NK-92 (cell line): ENCODE data around the gene PIP5K1A.
"Not testable (repeated sequence)": the region's sequence is repeated elsewhere in the genome, so short reads cannot be mapped to it uniquely, and the experiment has no call there.

Experiments used
- DNase-seq: peaks from one replicate; lab custom pipeline; 2025; ENCODE audit not compliant: unreplicated experiment; lab: John Stamatoyannopoulos, UW

The PIP5K1A gene, protein sequence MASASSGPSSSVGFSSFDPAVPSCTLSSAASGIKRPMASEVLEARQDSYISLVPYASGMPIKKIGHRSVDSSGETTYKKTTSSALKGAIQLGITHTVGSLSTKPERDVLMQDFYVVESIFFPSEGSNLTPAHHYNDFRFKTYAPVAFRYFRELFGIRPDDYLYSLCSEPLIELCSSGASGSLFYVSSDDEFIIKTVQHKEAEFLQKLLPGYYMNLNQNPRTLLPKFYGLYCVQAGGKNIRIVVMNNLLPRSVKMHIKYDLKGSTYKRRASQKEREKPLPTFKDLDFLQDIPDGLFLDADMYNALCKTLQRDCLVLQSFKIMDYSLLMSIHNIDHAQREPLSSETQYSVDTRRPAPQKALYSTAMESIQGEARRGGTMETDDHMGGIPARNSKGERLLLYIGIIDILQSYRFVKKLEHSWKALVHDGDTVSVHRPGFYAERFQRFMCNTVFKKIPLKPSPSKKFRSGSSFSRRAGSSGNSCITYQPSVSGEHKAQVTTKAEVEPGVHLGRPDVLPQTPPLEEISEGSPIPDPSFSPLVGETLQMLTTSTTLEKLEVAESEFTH

DNA sequence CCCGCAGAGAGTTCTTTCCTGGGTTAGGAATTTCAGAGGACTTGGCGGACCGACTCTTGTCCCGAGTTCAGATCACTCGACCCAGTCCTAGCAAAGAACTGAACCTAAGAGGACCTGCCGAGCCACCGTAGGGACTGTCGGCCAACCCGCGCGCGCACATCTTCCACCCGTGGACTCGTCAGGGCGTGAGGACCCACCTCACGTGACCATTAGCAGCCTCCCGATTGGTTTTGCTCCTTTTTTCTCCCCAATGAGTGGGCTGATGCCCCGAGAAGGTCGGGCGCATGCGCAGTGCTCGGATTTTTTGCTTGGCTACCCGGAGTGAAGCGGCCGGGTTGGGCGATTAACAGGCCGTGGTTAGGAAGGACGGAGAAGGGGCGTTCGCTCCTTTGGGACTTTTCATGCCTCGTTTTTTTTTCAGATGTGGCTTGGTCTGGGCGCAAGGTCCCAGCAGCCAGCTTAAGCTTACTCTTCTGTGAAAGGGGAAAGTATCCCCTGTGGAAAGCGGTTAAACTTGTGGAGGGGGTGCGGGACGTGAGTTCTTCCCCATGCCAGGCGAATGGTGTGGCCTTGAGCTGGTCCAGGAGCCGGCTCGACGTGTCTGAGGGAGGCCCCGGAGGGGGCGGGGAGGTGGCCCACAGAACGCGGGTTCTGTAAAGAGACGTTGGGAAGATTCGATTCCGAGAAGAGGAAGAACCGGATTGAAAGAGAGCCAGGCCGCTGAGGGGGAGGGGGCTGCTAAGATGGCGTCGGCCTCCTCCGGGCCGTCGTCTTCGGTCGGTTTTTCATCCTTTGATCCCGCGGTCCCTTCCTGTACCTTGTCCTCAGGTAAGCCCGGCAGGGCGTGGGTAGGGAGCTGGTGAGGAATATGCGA lies at the start of gene PIP5K1A:
Gene PIP5K1A, plus strand, starts transcription at position 299 of the 874 bp plus-strand sequence. Its CDS starts 445 bp downstream, at position 744.
- peak; percentile 95 for DNase-seq

DNA sequence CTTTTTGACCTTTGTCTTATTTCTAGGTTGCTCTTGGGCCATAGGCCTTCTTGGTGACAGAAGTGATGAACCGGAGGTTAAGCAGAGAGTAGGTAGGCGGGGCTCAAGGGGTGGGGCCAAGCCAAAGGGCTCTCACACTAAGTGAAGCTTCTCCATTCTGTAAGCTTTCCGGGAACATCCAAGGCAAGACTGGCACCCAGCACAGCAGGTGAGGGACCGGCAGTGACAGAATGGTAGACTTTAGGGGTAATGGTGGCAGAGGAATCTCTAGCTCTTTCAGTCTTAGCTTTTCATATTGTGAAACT lies 41.9 kb upstream of the PIP5K1A start, which contains the start of gene TNFAIP8L2:
Gene TNFAIP8L2, plus strand, starts transcription at position 135 of the 305 bp plus-strand sequence. CDS start 2,049 bp downstream, outside the sequence.
- DNase-seq: no peak

DNA sequence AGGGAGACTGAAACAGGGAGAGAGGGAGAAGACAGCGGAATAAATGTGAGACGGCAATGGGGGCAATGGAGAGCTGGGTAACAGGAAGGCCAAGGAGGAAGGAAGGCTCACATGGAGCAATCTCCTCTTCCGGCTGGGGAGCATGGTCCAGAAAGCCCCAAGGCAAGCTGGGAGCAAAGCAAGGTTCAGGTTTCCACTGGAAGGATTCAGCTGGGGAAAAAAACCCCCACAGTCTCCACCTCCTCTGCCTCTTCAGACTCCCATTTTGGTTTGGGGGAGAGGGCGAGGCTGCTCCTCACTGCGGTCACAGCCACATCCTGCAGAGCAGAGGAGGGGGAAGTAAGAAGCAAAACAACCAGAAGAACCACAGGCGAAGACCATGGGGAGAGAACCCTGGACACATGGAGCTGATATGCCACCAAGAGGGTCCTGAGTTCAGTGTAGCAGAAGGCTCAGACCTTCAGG lies 41.3 kb upstream of the PIP5K1A start:
- DNase-seq: no peak

DNA sequence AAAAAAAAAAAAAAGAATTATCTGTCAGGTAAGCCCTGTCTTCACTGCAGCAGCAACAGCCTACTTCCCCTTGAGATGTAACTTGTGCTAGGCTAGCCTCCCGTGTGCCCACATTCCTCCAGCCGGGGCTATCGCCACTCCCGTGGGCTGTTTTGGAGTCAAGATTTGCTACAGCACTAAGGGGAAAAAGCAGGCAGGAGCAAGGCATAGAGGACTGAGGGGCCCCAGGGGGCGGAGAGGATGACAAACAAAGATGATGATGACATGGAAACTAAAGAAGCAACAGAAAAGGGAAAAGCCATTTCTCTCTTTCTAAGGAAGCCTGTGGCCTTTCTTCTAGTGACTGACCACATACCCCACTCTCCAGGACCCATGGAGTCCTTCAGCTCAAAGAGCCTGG lies 40.0 kb upstream of the PIP5K1A start:
- no peak for DNase-seq

DNA sequence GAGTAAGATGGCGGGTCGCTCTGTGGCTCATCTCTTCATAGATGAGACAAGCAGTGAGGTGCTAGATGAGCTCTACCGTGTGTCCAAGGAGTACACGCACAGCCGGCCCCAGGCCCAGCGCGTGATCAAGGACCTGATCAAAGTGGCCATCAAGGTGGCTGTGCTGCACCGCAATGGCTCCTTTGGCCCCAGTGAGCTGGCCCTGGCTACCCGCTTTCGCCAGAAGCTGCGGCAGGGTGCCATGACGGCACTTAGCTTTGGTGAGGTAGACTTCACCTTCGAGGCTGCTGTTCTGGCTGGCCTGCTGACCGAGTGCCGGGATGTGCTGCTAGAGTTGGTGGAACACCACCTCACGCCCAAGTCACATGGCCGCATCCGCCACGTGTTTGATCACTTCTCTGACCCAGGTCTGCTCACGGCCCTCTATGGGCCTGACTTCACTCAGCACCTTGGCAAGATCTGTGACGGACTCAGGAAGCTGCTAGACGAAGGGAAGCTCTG lies 39.6 kb upstream of the PIP5K1A start:
- DNase-seq: no peak

DNA sequence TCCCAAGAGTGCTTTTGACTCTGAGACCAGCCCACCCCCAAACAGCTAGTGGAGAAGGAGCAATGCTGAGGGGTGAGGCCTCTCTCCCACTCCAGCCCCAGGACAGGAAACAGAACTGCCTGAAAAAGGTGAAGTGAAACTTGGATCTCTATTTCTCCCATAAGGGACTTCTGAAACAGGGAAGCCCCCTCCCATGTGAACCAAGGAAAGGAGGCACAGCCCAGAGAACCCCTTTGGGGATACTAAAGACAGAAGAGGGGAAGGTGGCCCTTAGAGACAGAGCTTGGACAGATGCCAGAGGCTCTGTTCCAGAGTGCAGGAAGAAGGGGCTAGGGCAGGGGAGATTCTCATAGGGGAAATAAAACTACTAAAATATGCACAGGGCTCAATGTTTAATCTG lies 39.0 kb upstream of the PIP5K1A start:
- DNase-seq: no peak

DNA sequence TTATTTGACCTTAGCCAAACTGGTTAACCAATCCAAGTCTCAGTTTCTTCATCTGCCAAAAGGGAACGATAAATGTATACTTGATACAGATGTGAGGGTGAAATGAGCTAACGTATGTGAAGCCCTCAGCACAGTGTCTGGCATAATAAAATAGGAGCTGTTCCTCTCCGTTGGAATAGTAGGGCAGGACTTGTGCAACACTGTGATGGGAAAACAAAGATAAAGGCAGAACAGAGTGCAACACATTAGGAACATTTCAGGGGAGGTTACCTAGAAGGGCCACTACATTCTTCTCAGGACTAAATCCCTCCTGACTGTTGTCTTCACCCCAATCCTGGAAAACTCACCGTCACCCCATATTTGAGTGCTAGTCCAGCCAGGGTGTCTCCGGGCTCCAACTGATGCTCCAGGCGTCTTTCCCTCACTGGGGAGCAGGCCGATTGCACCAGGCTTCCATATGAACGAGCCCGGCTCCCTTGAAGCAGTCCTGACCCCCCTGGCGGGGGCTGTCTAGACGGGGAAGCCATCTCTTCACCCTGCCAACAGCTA lies 33.5 kb upstream of the PIP5K1A start:
- no peak for DNase-seq

DNA sequence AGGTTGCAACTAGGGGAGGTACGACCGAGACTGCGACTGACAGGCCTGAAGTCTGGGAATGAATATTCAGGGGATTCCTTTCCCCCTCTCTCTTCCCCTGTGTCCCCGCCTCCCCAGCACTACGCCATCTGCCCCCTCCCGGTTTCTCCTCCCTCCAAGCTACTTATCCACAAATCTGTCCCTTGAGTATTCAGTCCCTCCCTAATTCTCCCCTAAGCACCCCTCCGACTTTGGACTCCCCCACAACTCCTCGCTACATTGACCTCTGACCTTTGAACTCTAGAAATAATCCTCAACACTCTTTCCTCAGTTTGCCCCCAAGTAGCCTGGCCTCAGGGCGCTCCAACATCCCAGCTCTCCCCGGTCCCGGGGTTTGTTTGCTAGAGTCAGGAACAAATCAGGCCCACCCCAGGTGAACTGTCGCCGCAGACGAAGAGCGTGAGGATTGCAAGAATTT lies 33.0 kb upstream of the PIP5K1A start:
- no peak for DNase-seq

DNA sequence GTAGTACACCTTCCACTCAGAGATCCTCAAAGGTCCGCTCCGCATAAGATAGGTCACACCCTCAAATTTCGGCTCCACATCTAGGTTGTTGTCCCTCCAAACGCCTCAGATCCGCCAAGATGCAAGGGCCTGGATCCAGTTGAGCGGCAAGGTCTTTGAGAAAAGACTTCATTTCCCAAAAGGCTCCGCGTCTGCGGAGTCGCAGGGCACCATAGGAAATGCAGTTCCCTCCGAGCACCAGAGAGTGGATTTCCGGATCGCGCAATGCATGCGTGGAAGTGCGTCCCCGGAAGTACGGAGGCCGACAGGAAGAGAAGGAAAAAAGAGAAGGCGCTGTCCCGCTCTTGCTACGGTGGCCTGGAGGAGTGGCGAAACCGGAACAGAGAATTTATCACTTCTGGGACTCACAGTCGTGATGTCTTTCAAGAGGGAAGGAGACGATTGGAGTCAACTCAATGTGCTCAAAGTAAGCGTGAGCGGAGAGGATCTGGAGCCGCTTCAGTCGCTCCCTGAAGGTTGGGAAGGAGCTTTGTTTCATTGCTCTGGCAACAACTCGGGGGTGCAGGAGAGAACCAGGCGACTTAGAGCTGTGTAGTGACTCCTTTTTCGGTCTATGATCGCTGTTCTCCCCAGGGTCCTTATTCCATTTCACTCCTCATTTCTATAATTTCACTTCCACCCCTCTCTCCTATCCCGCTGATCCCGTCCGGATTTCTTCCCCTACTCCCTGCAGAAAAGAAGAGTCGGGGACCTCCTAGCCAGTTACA lies 32.4 kb upstream of the PIP5K1A start, which contains the start of the genes LYSMD1 and SCNM1:
Gene LYSMD1, minus strand, starts transcription at position 165 of the 767 bp plus-strand sequence. CDS start 644 bp downstream, outside the sequence.
Gene SCNM1, plus strand, starts transcription at position 407 of the 767 bp plus-strand sequence. Its CDS starts 9 bp downstream, at position 416.
- peak; percentile 67 for DNase-seq

DNA sequence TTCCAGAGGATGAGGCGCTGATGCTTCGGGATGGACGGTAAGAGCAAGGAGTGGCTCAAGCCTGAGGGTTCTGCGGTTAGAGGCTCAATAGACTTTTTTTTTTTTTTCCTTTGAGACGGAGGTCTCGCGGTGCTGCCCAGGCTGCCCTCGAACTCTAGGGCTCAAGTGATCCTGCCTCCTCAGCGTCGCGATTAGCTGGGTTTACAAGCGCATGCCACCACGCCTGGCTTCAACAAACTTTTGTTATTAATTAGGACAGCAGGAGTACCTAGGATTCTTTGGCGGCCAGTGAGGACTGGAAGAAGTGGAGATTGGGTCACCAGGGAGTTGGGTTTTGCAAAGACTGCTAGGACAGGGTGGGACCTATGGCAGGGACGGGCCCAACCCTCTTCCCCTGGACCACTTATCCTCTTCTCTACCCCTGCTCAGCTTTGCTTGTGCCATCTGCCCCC lies 31.8 kb upstream of the PIP5K1A start:
- DNase-seq: no peak

DNA sequence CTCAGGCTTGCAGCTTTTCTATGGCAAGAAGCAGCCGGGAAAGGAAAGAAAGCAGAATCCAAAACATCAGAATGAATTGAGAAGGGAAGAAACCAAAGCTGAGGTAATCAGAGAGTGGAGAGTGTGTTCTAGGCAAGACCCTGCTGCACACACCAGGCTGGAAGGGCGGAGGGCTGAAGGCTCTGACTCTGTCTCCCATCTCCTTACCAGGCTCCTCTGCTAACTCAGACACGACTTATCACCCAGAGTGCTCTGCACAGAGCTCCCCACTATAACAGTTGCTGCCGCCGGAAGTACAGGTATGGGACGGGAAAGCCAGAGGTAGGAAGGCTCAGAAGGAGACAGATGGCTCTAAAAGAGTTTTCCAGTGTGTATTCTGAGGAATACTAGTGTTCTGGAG lies 31.2 kb upstream of the PIP5K1A start:
- DNase-seq: no peak

DNA sequence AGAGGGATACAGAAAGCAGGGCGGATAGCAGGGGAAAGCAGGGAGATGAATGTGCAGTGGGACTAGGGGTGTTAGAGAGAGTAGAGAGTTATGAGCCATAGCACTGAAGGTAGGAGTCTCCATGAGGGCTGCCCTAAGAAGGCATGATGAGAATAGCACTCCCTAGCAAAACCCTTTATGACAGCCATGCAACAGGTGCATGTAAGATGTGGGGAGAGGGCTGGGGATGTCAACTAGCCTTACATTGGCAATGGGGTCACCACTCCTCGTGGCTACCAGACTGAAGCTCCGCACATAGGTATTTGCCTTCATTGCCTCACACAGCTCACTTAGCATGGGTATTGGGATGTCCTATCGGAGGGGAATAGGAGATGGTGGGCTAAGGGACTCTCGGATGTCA lies 27.2 kb upstream of the PIP5K1A start:
- DNase-seq: no peak

DNA sequence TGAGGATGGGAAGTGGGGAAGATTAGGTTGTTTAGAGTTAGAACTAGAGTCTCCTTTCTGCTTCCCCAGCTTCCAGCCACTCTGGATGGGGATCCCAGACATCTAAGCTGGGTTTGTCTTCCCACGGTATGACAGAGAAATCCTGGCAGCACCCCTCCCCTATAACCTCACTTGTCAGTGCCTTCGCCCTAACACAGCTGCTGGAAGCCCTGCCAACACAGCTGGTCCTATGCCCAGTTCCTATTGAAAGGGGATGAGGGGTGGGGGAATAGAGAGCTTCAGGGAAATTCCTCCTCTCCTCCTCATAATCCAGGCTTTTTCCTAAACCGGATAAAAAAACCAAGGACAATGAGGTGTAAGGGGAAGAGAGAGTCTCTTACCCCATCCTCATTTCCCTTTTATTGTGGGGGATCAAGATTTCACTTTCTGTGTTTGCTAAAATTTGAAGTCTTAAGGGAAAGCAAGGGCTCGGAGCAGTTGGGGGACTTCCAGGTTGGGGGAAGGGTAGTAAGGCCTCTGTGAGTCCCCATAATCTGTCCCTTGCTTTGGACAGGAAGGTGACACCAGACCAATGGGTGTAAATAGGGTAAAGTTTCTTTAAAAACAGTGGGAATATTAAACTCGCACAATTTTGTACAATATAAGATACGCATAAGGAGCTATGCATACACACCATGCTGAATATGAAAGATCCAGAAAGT lies 23.2 kb upstream of the PIP5K1A start:
- no peak for DNase-seq

DNA sequence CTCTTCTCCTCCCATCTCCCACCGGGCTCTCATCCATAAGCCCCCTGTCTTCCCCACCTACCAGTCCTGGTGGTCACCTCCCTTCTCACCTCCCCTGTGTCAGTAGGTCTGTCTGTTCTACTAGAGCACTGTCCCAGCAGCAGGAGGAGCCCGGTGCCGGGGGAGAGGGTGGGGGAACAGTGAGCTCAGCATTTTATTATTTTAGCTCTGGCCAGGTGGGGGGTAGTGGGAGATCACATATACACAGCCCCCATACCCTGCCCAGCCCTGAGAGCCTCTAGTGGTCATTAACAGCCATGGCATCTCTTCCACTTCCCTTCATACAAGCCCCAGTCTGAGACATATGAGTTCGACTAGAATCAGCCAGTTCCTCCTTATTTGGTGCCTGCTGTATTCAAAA lies 22.5 kb upstream of the PIP5K1A start, which contains the start of gene TMOD4:
Gene TMOD4, minus strand, starts transcription at position 119 of the 400 bp plus-strand sequence. CDS start 1,106 bp downstream, outside the sequence.
- no peak for DNase-seq

DNA sequence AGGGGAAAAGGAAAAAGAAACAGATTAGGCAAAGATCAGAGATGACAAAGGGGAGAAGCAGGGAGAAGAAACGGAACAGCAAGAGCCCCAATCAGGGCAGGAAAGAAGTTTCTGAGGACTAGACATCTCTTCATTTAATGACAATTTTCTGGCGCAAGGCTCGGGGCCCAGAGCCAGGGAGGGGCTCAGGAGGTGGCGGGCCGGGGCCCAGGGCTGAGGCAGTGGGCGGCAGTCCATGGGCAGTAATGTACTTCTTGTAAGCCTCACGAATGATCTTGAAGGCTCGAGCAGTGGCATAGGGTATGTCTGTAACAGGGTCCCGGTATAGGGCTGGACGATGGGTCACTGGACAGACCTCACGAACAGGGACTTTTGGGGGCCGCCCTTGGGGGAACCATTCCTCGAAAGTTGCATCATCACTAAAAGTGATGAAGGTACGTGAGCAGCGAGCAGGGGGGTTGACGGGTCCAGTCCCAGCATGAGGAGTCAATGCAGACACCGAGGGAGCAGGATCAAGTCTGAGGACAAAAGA lies 21.8 kb upstream of the PIP5K1A start:
- no peak for DNase-seq

DNA sequence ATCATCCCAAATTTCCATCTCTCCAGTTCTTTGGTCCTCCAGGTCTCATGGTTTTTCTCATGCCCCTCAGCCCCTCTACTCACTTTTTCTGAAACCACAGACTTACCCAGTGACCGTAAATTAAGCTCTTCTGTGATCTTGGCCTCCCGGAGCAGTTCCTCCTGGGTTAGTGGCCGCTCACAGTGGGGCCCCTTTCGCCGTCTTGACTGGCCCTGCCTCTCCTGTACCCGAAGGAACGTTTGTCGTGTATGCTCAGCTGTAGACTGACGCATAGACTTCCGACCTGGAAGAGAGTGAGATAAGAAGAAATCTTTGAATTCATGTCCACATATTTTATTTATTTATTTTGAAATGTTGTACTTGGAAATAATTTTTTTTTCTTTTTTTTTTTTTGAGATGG lies 14.1 kb upstream of the PIP5K1A start:
- no peak for DNase-seq

DNA sequence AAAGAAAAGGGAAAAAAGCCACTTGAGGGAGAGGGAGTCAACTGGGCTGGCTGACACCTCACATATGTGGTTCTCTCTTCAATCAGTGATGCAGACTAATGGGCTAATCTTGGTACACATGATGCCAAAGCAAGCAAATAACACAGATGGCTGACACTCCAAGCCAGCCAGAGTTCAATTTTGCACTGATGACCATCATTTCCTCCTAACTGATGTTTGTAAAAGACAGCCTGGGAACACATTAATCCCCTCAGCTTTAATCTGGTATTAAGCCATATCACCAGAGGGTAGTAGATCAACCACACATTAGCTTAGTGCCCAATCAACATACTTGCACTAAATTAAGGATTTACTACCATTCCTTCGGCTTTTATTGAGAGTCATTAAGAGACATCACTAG lies 11.1 kb upstream of the PIP5K1A start:
- no peak for DNase-seq

DNA sequence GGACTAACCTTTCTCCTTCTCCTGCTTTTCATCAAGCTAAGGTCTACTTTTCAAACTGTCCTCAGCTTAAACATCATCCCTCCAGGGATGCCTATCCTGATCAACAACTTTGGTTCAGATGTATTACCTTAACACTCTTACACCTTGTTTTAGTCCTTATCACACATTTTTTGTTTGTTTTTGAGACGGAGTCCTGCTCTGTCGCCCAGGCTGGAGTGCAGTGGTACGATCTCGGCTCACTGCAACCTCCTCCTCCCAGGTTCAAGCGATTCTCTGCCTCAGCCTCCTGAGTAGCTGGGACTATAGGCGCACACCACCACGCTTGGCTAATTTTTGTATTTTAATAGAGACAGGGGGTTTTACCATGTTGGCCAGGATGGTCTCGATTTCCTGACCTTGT lies 9.7 kb upstream of the PIP5K1A start:
- DNase-seq: not testable (repeated sequence)
